ENCODE results near the gene SLC1A2. TPM values are rescaled to one million over a fixed set of nuclear protein-coding genes. Genes with fewer than 3 reads are reported as not detected.

SLC1A2 gene
- total RNA-seq, 1 experiment from 2014 or later, result 0.25 TPM

DNA sequence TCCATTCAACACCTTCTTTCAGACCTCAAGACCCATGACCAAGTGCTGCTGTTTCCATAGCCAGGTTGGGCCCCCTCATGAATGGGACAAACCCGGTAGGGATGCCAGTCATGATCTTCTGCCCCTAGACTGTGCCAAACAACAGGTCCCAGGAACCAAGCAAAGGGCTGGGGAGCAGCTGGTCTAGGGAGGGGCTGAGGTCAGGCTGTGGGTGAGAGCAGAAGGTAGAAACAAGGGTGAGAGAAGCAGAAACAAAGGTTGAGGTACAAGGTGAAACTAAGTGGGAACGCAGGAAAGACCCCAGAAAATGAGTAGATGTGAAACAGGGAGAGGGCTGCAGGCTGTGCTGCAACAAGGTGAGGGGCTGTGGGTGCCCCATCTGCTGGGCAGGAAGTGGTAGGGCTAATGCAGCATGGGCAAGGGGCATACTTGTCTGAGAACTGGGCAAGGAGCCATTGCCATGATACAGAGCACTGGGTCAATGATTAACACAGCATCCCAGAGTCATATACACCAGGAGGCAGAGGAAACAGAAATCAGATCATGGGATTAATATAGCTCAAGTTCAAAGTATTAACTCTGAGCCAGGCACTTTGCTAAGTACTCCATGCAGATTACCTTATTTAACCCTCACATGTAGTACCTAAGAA lies 45.9 kb downstream of the SLC1A2 start:
- Histone ChIP-seq H3K9me2 (ENCODE audit: insufficient read depth) (no peaks in the 10 kb centered on the region), H3K9ac (ENCODE audit: low read length) (no peak overlapping the region), H2AFZ (ENCODE audit: low read depth, low read length, poor library complexity, severe bottlenecking) (no peak overlapping the region), H4K20me1 (ENCODE audit: insufficient read depth) (no peaks in the 10 kb centered on the region), H3K4me3 (replicated peaks in 1 of 2; ENCODE audit: low read depth in 1 of 2, low read length in 2 of 2) (no peak overlapping the region), H3K4me1 (ENCODE audit: control insufficient read depth in 1 of 2, insufficient read depth in 2 of 2, low read length in 2 of 2) (peaks cover 8 to 12% of the 10 kb centered on the region in 2 experiments; a peak in 3 of 4 replicates), H3K9me3 (ENCODE audit: control insufficient read depth in 1 of 2, insufficient read depth in 1 of 2, low read depth in 1 of 2, low read length in 2 of 2) (no peaks in the 10 kb centered on the region), H3K4me2 (ENCODE audit: low read length) (peak overlapping the region; percentile 37), H3K27ac (ENCODE audit: low read depth, low read length) (no peak overlapping the region), H3K79me2 (ENCODE audit: insufficient read depth, low read length) (no peaks in the 10 kb centered on the region), H3K36me3 (ENCODE audit: control insufficient read depth in 1 of 2, insufficient read depth in 2 of 2, low read length in 2 of 2) (no peaks in the 10 kb centered on the region), H3K27me3 (ENCODE audit: insufficient read depth, low read length) (no peaks in the 10 kb centered on the region)
- ATAC-seq (peak; percentile 36), DNase-seq (ENCODE audit: low read depth, low spot score) (no peak)
- intact Hi-C loops (cut with micrococcal nuclease), result no loop called here
- RAD21 ChIA-PET (ENCODE audit: low non-redundant PET in 1 of 2, low total read pairs in 2 of 2, uncharacterized antibody in 2 of 2, unreplicated experiment in 2 of 2), result no interaction called here
- POLR2A ChIA-PET, result no interaction called here
- no TSS peak for BruUV-seq (replicated peaks)
- CTCF ChIA-PET, result no interaction called here
- TF ChIP-seq FOSL1 (IDR thresholded peaks at IDR 0.05; ENCODE audit: low read depth) (no peak), POLR2AphosphoS5 (IDR thresholded peaks at IDR 0.05; ENCODE audit: low read depth, low read length) (no peak), YY1 (IDR thresholded peaks at IDR 0.05; ENCODE audit: extremely low read depth, insufficient replicate concordance, low read depth, low read length) (no peak), SIN3A (IDR thresholded peaks at IDR 0.05; ENCODE audit: low read depth) (no peak), EZH2 (IDR thresholded peaks at IDR 0.05) (no peak), POLR2A (IDR thresholded peaks at IDR 0.05; ENCODE audit: borderline replicate concordance, extremely low read depth, insufficient read depth, insufficient read length) (no peak), REST (IDR thresholded peaks at IDR 0.05; ENCODE audit: low read depth) (no peak)
- TF ChIP-seq, protein P1, sequence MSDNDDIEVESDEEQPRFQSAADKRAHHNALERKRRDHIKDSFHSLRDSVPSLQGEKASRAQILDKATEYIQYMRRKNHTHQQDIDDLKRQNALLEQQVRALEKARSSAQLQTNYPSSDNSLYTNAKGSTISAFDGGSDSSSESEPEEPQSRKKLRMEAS (IDR thresholded peaks at IDR 0.05), result no peak

All from HCT116 (cell line).